ENCODE results near the gene IGLL5. TPM values are rescaled to one million over a fixed set of nuclear protein-coding genes. Genes with fewer than 3 reads are reported as not detected.

IGLL5 gene
- total and polyA plus RNA-seq, 8 donors, result 0.23 to 10.6 (median 0.49) TPM; not detected in 1

DNA sequence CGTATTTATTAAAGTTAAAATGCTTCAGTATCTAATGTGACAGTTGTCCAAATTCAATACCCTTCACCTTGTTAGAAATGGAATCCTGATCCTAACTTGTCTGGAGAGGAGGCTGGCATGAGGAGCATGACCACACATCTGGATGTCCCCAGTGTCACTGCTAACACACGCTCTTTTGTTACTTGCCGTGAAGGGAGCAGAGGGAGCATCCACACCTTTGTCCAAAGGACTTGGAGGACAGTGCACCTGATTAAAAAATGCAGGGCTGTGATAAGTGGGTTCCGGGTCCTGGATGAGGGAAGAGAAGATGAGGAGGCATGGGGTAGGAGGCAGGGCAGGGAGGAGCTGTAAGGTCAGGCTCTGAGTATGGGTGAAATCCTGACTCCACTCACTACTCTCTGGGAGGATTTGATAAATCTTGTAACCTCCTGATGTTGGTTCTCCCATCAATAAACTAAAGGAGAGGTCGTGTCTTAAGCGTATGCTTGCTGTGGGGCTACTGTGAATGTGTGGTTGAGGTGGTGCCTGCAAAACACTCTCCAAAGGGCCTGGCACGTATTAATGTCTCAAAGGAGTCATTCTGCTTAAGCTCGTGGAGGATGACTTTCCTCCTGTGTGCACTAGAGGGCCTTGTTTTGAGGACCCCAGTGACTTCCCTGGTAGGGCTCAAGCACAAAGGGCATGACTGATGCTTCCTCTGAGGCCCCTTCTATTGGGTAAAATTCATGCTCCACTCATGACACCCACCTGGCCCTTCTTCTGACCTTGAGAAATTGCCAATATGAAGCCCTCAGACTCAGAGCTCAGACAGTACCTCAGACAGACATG is 16.8 kb upstream of the IGLL5 start:
- Histone ChIP-seq H3K4me1 (no peaks in the 10 kb centered on the region), H3K36me3 (no peaks in the 10 kb centered on the region), H3K27ac (no peak overlapping the region), H3K4me3 (no peak overlapping the region), H3K9me3 (peaks cover 0 to 12% of the 10 kb centered on the region in 2 donors), H3K27me3 (peaks cover 0 to 11% of the 10 kb centered on the region in 2 donors)
- intact Hi-C loops (cut with DNase I), result no loop called here
- DNase-seq, result no peak
- TF ChIP-seq, protein P1, sequence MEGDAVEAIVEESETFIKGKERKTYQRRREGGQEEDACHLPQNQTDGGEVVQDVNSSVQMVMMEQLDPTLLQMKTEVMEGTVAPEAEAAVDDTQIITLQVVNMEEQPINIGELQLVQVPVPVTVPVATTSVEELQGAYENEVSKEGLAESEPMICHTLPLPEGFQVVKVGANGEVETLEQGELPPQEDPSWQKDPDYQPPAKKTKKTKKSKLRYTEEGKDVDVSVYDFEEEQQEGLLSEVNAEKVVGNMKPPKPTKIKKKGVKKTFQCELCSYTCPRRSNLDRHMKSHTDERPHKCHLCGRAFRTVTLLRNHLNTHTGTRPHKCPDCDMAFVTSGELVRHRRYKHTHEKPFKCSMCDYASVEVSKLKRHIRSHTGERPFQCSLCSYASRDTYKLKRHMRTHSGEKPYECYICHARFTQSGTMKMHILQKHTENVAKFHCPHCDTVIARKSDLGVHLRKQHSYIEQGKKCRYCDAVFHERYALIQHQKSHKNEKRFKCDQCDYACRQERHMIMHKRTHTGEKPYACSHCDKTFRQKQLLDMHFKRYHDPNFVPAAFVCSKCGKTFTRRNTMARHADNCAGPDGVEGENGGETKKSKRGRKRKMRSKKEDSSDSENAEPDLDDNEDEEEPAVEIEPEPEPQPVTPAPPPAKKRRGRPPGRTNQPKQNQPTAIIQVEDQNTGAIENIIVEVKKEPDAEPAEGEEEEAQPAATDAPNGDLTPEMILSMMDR (IDR thresholded peaks at IDR 0.05), result no peak
- ATAC-seq, result no peak

DNA sequence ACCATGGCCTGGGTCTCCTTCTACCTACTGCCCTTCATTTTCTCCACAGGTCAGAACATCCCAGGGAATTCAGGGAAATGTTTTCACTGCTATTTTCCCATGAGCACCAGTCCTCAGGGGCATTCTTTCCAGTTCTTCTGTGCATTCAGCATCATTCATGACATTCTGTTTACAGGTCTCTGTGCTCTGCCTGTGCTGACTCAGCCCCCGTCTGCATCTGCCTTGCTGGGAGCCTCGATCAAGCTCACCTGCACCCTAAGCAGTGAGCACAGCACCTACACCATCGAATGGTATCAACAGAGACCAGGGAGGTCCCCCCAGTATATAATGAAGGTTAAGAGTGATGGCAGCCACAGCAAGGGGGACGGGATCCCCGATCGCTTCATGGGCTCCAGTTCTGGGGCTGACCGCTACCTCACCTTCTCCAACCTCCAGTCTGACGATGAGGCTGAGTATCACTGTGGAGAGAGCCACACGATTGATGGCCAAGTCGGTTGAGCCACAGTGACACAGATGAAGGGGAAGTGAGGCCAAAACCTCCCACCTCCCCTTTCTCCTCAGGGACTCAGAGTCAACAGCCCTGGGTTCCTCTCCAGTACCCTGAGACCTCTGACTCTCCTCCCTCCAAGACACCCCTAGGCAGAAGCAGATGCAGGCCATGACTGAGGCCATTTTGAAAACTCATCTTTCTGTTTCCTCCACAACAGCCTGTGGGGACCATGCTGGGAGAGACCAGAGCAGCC is 15.9 kb upstream of the IGLL5 start:
- Histone ChIP-seq H3K4me1 (no peaks in the 10 kb centered on the region), H3K27me3 (peaks cover 0 to 11% of the 10 kb centered on the region in 2 donors), H3K36me3 (no peaks in the 10 kb centered on the region), H3K9me3 (peaks cover 0 to 12% of the 10 kb centered on the region in 2 donors), H3K27ac (no peak overlapping the region), H3K4me3 (no peak overlapping the region)
- ATAC-seq (no peak), DNase-seq (no peak)
- intact Hi-C loops (cut with DNase I), result no loop called here
- TF ChIP-seq, protein P1 (IDR thresholded peaks at IDR 0.05), result no peak

DNA sequence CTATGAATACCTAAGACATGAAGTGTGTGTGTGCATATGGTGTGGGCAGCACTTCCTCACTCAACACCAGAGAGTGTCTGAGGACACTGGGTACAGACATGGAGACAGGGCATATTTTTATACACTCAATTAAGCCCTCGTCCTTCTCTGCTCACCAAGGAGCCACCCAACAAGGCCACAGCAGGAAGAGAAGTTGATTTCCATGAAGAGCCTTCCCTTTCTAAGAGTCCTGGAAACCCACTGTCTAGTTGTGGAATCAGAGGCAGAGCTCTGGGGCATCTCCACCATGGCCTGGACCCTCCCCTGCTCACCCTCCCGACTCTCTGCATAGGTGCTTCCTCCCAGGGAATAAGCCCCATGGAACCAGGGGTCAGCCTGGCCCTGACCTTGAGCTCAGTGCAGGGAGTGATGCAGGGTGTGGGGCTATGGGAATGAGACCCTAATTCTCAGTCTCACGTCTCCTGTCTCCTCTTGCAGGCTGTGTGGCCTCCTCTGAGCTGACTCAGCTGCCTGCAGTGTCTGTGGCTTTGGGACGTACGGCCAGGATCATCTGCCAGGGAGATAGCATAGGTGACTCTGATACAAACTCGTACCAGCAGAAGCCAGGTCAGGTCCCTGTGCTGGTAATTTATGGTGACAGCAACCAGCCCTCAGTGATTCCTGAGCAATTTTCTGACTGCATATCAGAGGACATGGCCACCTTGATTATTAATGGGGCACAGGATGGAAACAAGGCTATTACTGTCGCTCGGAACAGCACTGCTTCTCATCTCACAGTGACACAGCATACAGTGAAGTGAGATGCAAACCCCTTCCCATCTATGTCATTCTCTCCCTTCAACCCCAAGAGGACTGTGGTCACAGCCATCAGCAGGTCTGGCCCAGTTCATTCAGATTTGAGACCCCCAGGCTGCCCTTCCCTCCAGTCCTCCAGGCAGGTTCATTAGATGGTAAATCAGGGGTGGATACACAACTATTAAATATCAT is 14.6 kb upstream of the IGLL5 start:
- Histone ChIP-seq H3K27me3 (peaks cover 0 to 8% of the 10 kb centered on the region in 2 donors), H3K4me3 (no peak overlapping the region), H3K36me3 (no peaks in the 10 kb centered on the region), H3K27ac (no peak overlapping the region), H3K4me1 (no peaks in the 10 kb centered on the region), H3K9me3 (peaks cover 0 to 12% of the 10 kb centered on the region in 2 donors)
- intact Hi-C loops (cut with DNase I), result no loop called here
- DNase-seq (no peak), ATAC-seq (no peak)
- TF ChIP-seq, protein P1 (IDR thresholded peaks at IDR 0.05), result no peak

- peak in 3 of 4 donors; percentile 26 to 85 (median 59) for DNase-seq
- ATAC-seq, result peak; percentile 87
These were observed 9.9 kb upstream of the IGLL5 start for GRCh38 chr22:22877523-22878210.

More at GRCh38 chr22:22877523-22878210, 9.9 kb upstream of the IGLL5 start:
- Histone ChIP-seq H3K27me3 (peaks cover 0 to 27% of the 10 kb centered on the region in 2 donors), H3K4me3 (no peak overlapping the region), H3K9me3 (peaks cover 0 to 12% of the 10 kb centered on the region in 2 donors), H3K36me3 (no peaks in the 10 kb centered on the region), H3K27ac (no peak overlapping the region), H3K4me1 (no peaks in the 10 kb centered on the region)
- intact Hi-C loops (cut with DNase I), result no loop called here
- TF ChIP-seq, protein P1 (IDR thresholded peaks at IDR 0.05), result peak; percentile 64 to 66

Data from left lung (tissue), 10 donors.